NCI-H1436 (cell line): ENCODE results near the gene AGO1.
"Not testable (repeated sequence)": the region's sequence is repeated elsewhere in the genome, so short reads cannot be mapped to it uniquely, and the experiment has no call there.

Source experiments
- DNase-seq: peaks from one replicate; lab custom pipeline; 2025; lab: John Stamatoyannopoulos, UW

Gene AGO1

GRCh38 chr1:35915693-35916092 is 32.7 kb downstream of the AGO1 start:
- no peak for DNase-seq

GRCh38 chr1:35923791-35924221 is 40.8 kb downstream of the AGO1 start:
- no peak for DNase-seq

- DNase-seq = no peak
These were observed 41.8 kb downstream of the AGO1 start for GRCh38 chr1:35924838-35925237.

GRCh38 chr1:35925741-35926140 is 42.7 kb downstream of the AGO1 start:
- no peak for DNase-seq

GRCh38 chr1:35927472-35927871 is 44.5 kb downstream of the AGO1 start:
- no peak for DNase-seq

- DNase-seq = peak; percentile 9
These were observed 47.0 kb downstream of the AGO1 start for GRCh38 chr1:35929730-35930592.

GRCh38 chr1:35930593-35931445 is 47.8 kb downstream of the AGO1 start, which contains the start of gene AGO3:
AGO3 (plus strand) TSS chr1:35931105; CDS start chr1:35931427, 322 bp downstream.
- DNase-seq = peak; percentile 75

GRCh38 chr1:35931446-35932157 is 48.6 kb downstream of the AGO1 start:
- no peak for DNase-seq

- DNase-seq = no peak
These were observed 49.2 kb downstream of the AGO1 start for GRCh38 chr1:35932158-35932636.

- no peak for DNase-seq
These were observed 49.9 kb downstream of the AGO1 start for GRCh38 chr1:35932941-35933340.

- no peak for DNase-seq
These were observed 52.7 kb downstream of the AGO1 start for GRCh38 chr1:35935442-35936388.

- DNase-seq = no peak
These were observed 53.8 kb downstream of the AGO1 start for GRCh38 chr1:35936838-35937237.

- no peak for DNase-seq
These were observed 56.5 kb downstream of the AGO1 start for GRCh38 chr1:35939484-35939883.

GRCh38 chr1:35945327-35945726 is 62.3 kb downstream of the AGO1 start:
- DNase-seq = no peak

GRCh38 chr1:35947547-35947946 is 64.5 kb downstream of the AGO1 start:
- DNase-seq = no peak

GRCh38 chr1:35958558-35958957 is 75.5 kb downstream of the AGO1 start:
- no peak for DNase-seq

- DNase-seq = no peak
These were observed 76.3 kb downstream of the AGO1 start for GRCh38 chr1:35959304-35959703.

GRCh38 chr1:35962952-35963351 is 79.9 kb downstream of the AGO1 start:
- no peak for DNase-seq

GRCh38 chr1:35964277-35964676 is 81.3 kb downstream of the AGO1 start:
- DNase-seq = not testable (repeated sequence)

GRCh38 chr1:35968396-35968795 is 85.4 kb downstream of the AGO1 start:
- DNase-seq = no peak

GRCh38 chr1:35971601-35972000 is 88.6 kb downstream of the AGO1 start:
- DNase-seq = no peak
